Retinal pigment epithelial cell (primary cell): ENCODE measurements around the gene SDK1.

Experiments
- DNase-seq: peaks from one replicate; pipeline ENCODE4 v3.0.0-alpha.2; 2010; ENCODE audit warnings: low read depth
- H3K4me3 ChIP-seq: 2 replicates; pipeline ENCODE4 v1.5.1; 2011; ENCODE audit warnings: mild to moderate bottlenecking, low read length, control low read depth, moderate library complexity
- TF ChIP-seq, protein P1 (sequence below): conservative IDR thresholded peaks from 2 replicates; pipeline ENCODE4 v1.5.1; 2011; ENCODE audit warnings: low read depth, low read length, control low read depth, inconsistent platforms

Gene SDK1

GRCh38 chr7:3682028-3682710 lies 381.1 kb downstream of the SDK1 start:
- DNase-seq, result no peak
- H3K4me3 ChIP-seq, result no peak overlapping the region
- TF ChIP-seq, protein P1, sequence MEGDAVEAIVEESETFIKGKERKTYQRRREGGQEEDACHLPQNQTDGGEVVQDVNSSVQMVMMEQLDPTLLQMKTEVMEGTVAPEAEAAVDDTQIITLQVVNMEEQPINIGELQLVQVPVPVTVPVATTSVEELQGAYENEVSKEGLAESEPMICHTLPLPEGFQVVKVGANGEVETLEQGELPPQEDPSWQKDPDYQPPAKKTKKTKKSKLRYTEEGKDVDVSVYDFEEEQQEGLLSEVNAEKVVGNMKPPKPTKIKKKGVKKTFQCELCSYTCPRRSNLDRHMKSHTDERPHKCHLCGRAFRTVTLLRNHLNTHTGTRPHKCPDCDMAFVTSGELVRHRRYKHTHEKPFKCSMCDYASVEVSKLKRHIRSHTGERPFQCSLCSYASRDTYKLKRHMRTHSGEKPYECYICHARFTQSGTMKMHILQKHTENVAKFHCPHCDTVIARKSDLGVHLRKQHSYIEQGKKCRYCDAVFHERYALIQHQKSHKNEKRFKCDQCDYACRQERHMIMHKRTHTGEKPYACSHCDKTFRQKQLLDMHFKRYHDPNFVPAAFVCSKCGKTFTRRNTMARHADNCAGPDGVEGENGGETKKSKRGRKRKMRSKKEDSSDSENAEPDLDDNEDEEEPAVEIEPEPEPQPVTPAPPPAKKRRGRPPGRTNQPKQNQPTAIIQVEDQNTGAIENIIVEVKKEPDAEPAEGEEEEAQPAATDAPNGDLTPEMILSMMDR, result no peak

- no peak overlapping the region for H3K4me3 ChIP-seq
- TF ChIP-seq, protein P1, result no peak
- no peak for DNase-seq
Observed at GRCh38 chr7:3683546-3684539, 382.8 kb downstream of the SDK1 start.

DNA sequence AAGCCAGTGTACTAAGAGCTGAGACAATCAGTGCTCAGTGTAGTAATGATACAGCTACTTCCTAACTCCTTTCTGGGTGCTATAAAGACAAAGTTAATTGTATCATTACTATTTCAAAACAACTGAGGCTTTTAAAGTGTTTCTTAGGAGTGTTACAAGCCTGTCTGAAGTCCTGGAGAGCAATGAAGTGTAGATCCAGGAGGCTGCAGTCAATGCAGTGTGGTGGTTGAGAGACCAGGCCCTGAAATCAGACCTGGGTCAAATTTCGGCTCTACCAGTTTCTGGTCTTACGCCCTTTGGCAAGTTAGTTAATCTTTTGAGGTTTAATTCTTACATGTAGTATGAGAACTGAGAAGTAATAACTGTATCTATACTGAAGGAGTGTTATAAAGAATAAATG lies 387.0 kb downstream of the SDK1 start:
- TF ChIP-seq, protein P1, result no peak
- DNase-seq, result no peak
- H3K4me3 ChIP-seq, result no peak overlapping the region

DNA sequence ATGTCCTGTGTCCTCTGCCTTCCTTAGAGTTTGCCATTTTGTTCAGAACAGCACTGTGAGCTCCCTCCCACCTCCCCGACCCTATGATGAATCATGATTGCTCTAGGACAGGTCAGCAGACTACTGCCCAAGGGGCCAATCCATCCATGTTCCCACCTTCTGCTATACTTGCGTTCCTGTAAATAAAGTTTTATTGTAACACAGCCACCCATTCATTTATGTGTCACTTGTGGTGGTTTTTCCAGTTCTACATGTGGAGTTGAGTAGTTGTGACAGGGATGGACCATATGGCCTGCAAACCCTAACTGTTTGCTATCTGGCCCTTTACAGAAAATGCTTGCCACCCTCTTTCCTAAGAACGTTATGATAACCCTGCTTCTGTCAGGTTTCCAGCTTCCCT lies 387.8 kb downstream of the SDK1 start:
- H3K4me3 ChIP-seq, result no peak overlapping the region
- TF ChIP-seq, protein P1, result no peak
- no peak for DNase-seq

DNA sequence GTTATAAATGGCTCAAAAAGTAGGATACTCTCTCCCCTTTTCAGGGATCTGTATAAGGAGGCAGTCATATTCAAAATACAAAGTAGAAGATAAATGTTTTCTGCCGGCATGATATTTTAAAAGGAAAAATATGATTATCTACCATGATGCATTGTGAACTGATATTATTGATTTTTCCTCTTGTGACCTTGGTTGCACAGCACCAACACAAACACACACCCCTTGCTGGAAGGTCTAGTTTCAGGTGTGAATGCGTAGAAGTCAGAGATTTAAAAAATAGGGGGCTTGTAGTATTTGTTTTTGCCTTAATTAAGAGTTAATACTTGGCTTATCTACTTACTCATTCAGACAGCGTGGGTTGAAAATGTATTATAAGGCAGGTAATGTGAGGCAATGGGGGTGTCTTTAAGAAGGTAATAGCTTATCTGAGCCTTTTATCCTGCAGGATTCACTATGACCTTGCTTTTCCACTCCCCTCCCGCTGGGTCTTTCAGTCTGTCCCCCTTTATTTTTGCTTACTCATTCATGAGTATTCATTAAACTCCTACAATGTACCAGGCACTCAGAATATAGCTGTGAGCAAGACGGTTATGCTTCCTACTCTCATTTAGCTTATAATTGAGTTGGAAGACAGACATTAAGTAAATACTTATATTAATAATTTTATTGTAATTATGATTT lies 390.6 kb downstream of the SDK1 start:
- TF ChIP-seq, protein P1, result no peak
- DNase-seq, result no peak

DNA sequence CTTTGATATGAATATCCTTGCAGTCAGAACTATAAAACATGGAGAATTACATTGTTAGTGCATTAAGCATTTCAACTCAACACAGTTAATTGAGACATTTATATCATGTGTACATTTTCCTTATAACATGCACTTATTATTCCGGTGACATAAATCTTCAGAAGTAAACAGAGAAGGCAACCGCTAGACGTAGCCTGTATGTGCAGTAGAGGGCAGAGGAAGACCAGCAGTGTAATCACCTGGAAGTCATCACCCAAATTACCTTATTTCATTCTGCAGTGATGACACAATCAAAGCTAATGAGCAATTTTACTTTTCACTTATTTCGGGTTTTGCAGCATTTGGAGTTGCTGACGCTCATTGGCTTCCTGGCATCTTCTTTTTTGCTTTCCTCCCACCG lies 394.6 kb downstream of the SDK1 start:
- no peak for DNase-seq
- TF ChIP-seq, protein P1, result no peak
- no peak overlapping the region for H3K4me3 ChIP-seq

More for the DNA sequence above, 390.6 kb downstream of the SDK1 start:
- H3K4me3 ChIP-seq, result no peak overlapping the region
